Astrocyte of the cerebellum (primary cell): ENCODE results near the gene HLA-E.
A peak's percentile ranks its signal among the peaks of the same experiment; 100 is the strongest.
"Not testable (repeated sequence)": the region's sequence is repeated elsewhere in the genome, so short reads cannot be mapped to it uniquely, and the experiment has no call there.

ENCODE experiments used
- DNase-seq: peaks from one replicate; pipeline ENCODE4 v3.0.0-alpha.2; 2011; ENCODE audit warnings: low read depth
- H3K4me3 ChIP-seq: 2 replicates; pipeline ENCODE4 v1.5.1; 2011; ENCODE audit warnings: mild to moderate bottlenecking, low read depth, low read length, moderate library complexity
- CTCF ChIP-seq: IDR thresholded peaks from 2 replicates; pipeline ENCODE4 v1.5.1; 2012; ENCODE audit warnings: low read length, low read depth, moderate library complexity, mild to moderate bottlenecking; ENCODE audit errors: missing control alignments
- in situ Hi-C: cut with HindIII; loops from 2 replicates; pipeline ENCODE4 v1.10.0; 2017; ENCODE audit warnings: low sequenced_read_pairs

The HLA-E gene

GRCh38 chr6:30480536-30481156 lies 8.7 kb upstream of the HLA-E start:
- in situ Hi-C loops, result no loop called here
- H3K4me3 ChIP-seq, result no peak overlapping the region
- no peak for DNase-seq
- no peak for TF ChIP-seq CTCF

GRCh38 chr6:30481211-30481964 lies 7.9 kb upstream of the HLA-E start:
- no peak for DNase-seq
- in situ Hi-C loops, result no loop called here
- H3K4me3 ChIP-seq, result no peak overlapping the region
- peak; percentile 6 for TF ChIP-seq CTCF

GRCh38 chr6:30481965-30482644 lies 7.2 kb upstream of the HLA-E start:
- peak; percentile 67 for TF ChIP-seq CTCF
- H3K4me3 ChIP-seq, DNase-seq, in situ Hi-C loops: not testable (repeated sequence)

- peak; percentile 52 for TF ChIP-seq CTCF
- H3K4me3 ChIP-seq, result no peak overlapping the region
- in situ Hi-C loops, result no loop called here
- peak; percentile 63 for DNase-seq
Observed at GRCh38 chr6:30483677-30484279, 5.5 kb upstream of the HLA-E start.

- in situ Hi-C loops, result loop anchor here (5.0 kb wide), 1 partner anchor 57 kb away; no protein-coding TSS in a partner anchor
- no peak for TF ChIP-seq CTCF
- DNase-seq, result no peak
- H3K4me3 ChIP-seq, result no peak overlapping the region
Observed at GRCh38 chr6:30485236-30485635, 4.1 kb upstream of the HLA-E start.

- TF ChIP-seq CTCF, result no peak
- no peak overlapping the region for H3K4me3 ChIP-seq
- in situ Hi-C loops, result loop anchor here (5.0 kb wide), 1 partner anchor 54 kb away; no protein-coding TSS in a partner anchor
- DNase-seq, result no peak
Observed at GRCh38 chr6:30487926-30488325, 1.4 kb upstream of the HLA-E start.

- in situ Hi-C loops, result loop anchor here (5.0 kb wide), 1 partner anchor 54 kb away; no protein-coding TSS in a partner anchor
- H3K4me3 ChIP-seq, result peak overlapping the region; percentile 96
- not testable (repeated sequence) for DNase-seq
Observed at GRCh38 chr6:30488697-30489080, 620 bp upstream of the HLA-E start.
